Tibial nerve (tissue), 4 donors: ENCODE measurements around the gene EGFR. TPM values are rescaled to one million over a fixed set of nuclear protein-coding genes. Genes with fewer than 3 reads are reported as not detected.

ENCODE experiments used
- DNase-seq, 2 donors: peaks; one replicate each; pipeline ENCODE4 v3.0.0-alpha.2; 2019; ENCODE audit warnings: low spot score in 2 of 2
- H3K27ac ChIP-seq, 4 donors: fragments of 200-600 bp; sonication (generic) in 3 of 4; one replicate each; pipeline ENCODE4 v1.5.1; 2017 to 2019; ENCODE audit warnings: mild to moderate bottlenecking in 1 of 4
- H3K27me3 ChIP-seq, 2 donors: fragments of 200-600 bp; sonication (generic) in 1 of 2; one replicate each; pipeline versions ENCODE4 v1.5.1 to v1.6.0; 2017 to 2019
- H3K36me3 ChIP-seq, 3 donors: fragments of 200-600 bp; sonication (generic); one replicate each; pipeline ENCODE4 v1.5.1; 2018 to 2019
- H3K4me1 ChIP-seq, 4 donors: fragments of 200-600 bp; sonication (generic) in 3 of 4; one replicate each; pipeline ENCODE4 v1.5.1; 2017 to 2019
- H3K4me3 ChIP-seq, 4 donors: fragments of 200-600 bp; sonication (generic) in 3 of 4; one replicate each; pipeline ENCODE4 v1.5.1; 2017 to 2019; ENCODE audit warnings: mild to moderate bottlenecking in 1 of 4, moderate library complexity in 1 of 4
- H3K9me3 ChIP-seq, 4 donors: fragments of 200-600 bp; sonication (generic) in 3 of 4; one replicate each; pipeline ENCODE4 v1.5.1; 2017 to 2019
- CTCF ChIP-seq, 5 experiments: fragments of 200-600 bp in 3 of 5; fragments of 450-650 bp in 2 of 5; sonication (generic) in 3 of 5; IDR thresholded peaks; one replicate each; pipeline ENCODE4 v1.5.1; 2016 to 2019; ENCODE audit warnings: antibody characterized with exemption in 5 of 5, mild to moderate bottlenecking in 3 of 5, moderate library complexity in 2 of 5
- EP300 ChIP-seq, 2 donors: sonication (generic); formaldehyde crosslinking; IDR thresholded peaks; one replicate each; pipeline ENCODE4 v1.6.1; 2017; ENCODE audit warnings: antibody characterized with exemption in 2 of 2, mild to moderate bottlenecking in 1 of 2
- POLR2A ChIP-seq, 2 donors: fragments of 450-650 bp; IDR thresholded peaks; one replicate each; pipeline ENCODE4 v1.6.1; 2017; ENCODE audit warnings: antibody characterized with exemption in 2 of 2, mild to moderate bottlenecking in 2 of 2, moderate library complexity in 2 of 2
- WGBS, 2 donors: methylation state at CpG; one replicate each; pipeline ENCODE4 v1.1.5; 2018; 5-methylcytosine and 5-hydroxymethylcytosine counted together
- total RNA-seq, 4 donors: library from RNA; depleted of rRNA; stranded (reverse); fragments of >200 nt; gene quantifications; one replicate each; pipeline ENCODE4 v1.1.0, GENCODE V29; 2016

EGFR gene
- total RNA-seq, 4 donors from 2014 or later: 72.3 to 136 (median 127) TPM

DNA sequence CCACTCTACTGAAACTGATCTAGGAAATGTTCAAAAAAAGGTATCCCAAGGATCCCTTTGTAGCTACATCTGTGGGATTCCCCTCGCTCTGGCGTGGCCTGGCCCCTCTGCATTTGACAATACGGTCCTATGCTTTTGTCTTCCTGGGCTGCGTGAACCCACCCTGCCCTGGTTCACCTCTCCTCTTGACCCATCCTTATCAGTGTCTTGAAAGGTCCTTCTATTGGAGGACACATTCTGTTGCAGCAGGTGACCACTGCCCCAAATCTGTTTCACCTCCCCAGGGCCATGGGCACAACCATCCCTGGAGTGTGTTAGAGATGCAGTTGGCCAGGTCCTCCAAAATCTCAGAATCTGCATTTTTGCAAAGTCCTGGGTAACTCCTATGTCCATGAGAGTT, 100.8 kb downstream of the EGFR start:
- no peak for DNase-seq
- peaks cover 0 to 25% (median 7%) of the 10 kb centered on the region in 4 donors for H3K4me1 ChIP-seq

DNA sequence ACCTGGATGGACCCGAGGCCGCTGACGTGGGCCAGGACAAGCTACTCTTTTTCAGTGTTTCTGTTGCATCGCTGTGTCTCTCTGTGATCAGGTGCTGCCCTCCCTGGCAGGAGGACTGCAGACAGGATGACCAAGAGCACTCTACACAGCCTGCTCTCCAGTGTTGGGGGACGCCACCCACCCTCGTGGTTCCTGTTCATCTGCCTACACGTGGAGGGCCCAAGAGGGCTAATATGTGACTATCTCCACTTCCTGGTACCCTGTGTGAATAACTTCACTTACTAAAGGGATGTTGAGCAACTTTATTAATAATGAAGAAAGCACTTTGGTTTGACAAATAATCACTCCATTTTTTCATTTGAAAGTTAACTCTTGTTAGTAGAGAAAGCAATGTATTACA, 101.3 kb downstream of the EGFR start:
- H3K27ac ChIP-seq: peak overlapping the region in 3 of 4 donors; percentile 37 to 82 (median 76)
- H3K36me3 ChIP-seq: no peaks in the 10 kb centered on the region
- no peak overlapping the region for H3K4me3 ChIP-seq
- DNase-seq: no peak
- no peaks in the 10 kb centered on the region for H3K27me3 ChIP-seq
- no peaks in the 10 kb centered on the region for H3K9me3 ChIP-seq
- TF ChIP-seq CTCF (IDR thresholded peaks at IDR 0.05) (no peak), POLR2A (IDR thresholded peaks at IDR 0.05) (no peak), EP300 (IDR thresholded peaks at IDR 0.05) (no peak)
- WGBS, 2 donors: 84 to 89% methylated on average over 7 of the region's 7 CpGs
- peaks cover 0 to 30% (median 7%) of the 10 kb centered on the region in 4 donors for H3K4me1 ChIP-seq

More for the DNA sequence above, 100.8 kb downstream of the EGFR start:
- no peaks in the 10 kb centered on the region for H3K36me3 ChIP-seq
- TF ChIP-seq POLR2A (IDR thresholded peaks at IDR 0.05) (no peak), CTCF (IDR thresholded peaks at IDR 0.05) (no peak), EP300 (IDR thresholded peaks at IDR 0.05) (no peak)
- peak overlapping the region in 3 of 4 donors; percentile 36 to 82 (median 43) for H3K27ac ChIP-seq
- H3K9me3 ChIP-seq: no peaks in the 10 kb centered on the region
- no peak overlapping the region for H3K4me3 ChIP-seq
- no peaks in the 10 kb centered on the region for H3K27me3 ChIP-seq
- whole genome bisulfite sequencing, 2 donors: 93 to 95% methylated on average over 4 of the region's 4 CpGs

- Histone ChIP-seq H3K4me1 (peaks cover 0 to 33% (median 7%) of the 10 kb centered on the region in 4 donors), H3K9me3 (no peaks in the 10 kb centered on the region), H3K27ac (peak overlapping the region; percentile 33 to 82 (median 65)), H3K4me3 (no peak overlapping the region), H3K27me3 (no peaks in the 10 kb centered on the region), H3K36me3 (no peaks in the 10 kb centered on the region)
- TF ChIP-seq CTCF (IDR thresholded peaks at IDR 0.05) (no peak), EP300 (IDR thresholded peaks at IDR 0.05) (peak; percentile 41 to 70)
- 80 to 83% methylated on average over 7 of the region's 7 CpGs for WGBS, 2 donors
- peak in 1 of 2 donors; percentile 58 for DNase-seq
Observed at GRCh38 chr7:55120501-55121198, 101.8 kb downstream of the EGFR start.

DNA sequence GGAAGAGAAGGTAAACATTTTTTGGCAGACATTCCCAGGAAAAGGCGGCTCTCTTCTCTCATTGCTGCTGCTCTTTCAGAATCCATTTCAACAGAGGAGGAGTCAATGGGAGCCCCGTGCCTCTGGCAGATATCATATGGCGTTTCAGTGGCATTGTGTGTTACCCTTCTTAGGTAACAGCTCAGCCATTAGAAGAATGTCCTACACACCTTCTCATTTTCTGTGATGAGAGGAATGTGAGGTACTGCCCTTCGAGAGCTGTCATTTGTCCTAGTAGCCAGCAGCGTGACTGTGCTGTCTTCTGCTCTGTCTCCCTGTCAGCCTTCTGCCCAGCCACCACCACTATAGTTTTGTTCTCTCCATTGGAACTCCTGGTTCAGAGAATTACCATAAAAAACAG, 102.4 kb downstream of the EGFR start:
- Histone ChIP-seq H3K27me3 (no peaks in the 10 kb centered on the region), H3K27ac (peak overlapping the region; percentile 33 to 82 (median 63)), H3K4me3 (no peak overlapping the region), H3K36me3 (no peaks in the 10 kb centered on the region), H3K4me1 (peaks cover 0 to 33% (median 7%) of the 10 kb centered on the region in 4 donors), H3K9me3 (no peaks in the 10 kb centered on the region)
- WGBS, 2 donors: 75 to 76% methylated on average over 5 of the region's 5 CpGs
- TF ChIP-seq EP300 (IDR thresholded peaks at IDR 0.05) (no peak), CTCF (IDR thresholded peaks at IDR 0.05) (no peak), POLR2A (IDR thresholded peaks at IDR 0.05) (no peak)
- DNase-seq: no peak

- 78 to 89% methylated on average over 7 of the region's 7 CpGs for WGBS, 2 donors
- H3K27me3 ChIP-seq: no peaks in the 10 kb centered on the region
- TF ChIP-seq POLR2A (IDR thresholded peaks at IDR 0.05) (no peak), CTCF (IDR thresholded peaks at IDR 0.05) (no peak), EP300 (IDR thresholded peaks at IDR 0.05) (no peak)
- peaks cover 0 to 40% (median 8%) of the 10 kb centered on the region in 4 donors for H3K4me1 ChIP-seq
- H3K36me3 ChIP-seq: no peaks in the 10 kb centered on the region
- no peaks in the 10 kb centered on the region for H3K9me3 ChIP-seq
- H3K4me3 ChIP-seq: no peak overlapping the region
- no peak for DNase-seq
- H3K27ac ChIP-seq: peak overlapping the region in 2 of 4 donors; percentile 72 to 82
Observed at GRCh38 chr7:55122263-55122662, 103.4 kb downstream of the EGFR start.
